Measurements from ENCODE around the gene ITPKB. TPM values are rescaled to one million over a fixed set of nuclear protein-coding genes. Genes with fewer than 3 reads are reported as not detected.

The ITPKB gene
- polyA plus RNA-seq, 1 of the 3 experiments (the other 2 are of a cell fraction): 2.4 TPM

- no peaks in the 10 kb centered on the region for H3K36me3 ChIP-seq (replicated peaks in 1 of 2; ENCODE audit: control insufficient read depth in 1 of 2, insufficient read depth in 2 of 2, low read length in 1 of 2)
- no peaks in the 10 kb centered on the region for H4K20me1 ChIP-seq (ENCODE audit: insufficient read depth)
- H2AFZ ChIP-seq (ENCODE audit: low read depth): no peak overlapping the region
- 91% methylated on average over 13 of the region's 13 CpGs for WGBS (ENCODE audit: low lambda C conversion rate)
- H3K9ac ChIP-seq: no peak overlapping the region
- ChIA-PET POLR2A (no interaction called here), CTCF (interaction anchor here (0.7 kb wide), 1 partner anchor 87 kb away, joined by 3 read pairs; no protein-coding TSS in a partner anchor)
- H3K9me2 ChIP-seq: no peaks in the 10 kb centered on the region
- H3K9me3 ChIP-seq: no peaks in the 10 kb centered on the region
- H3K27ac ChIP-seq (ENCODE audit: low read depth in 2 of 2, low read length in 1 of 2): no peak overlapping the region
- TF ChIP-seq EZH2phosphoT487 (IDR thresholded peaks at IDR 0.05; ENCODE audit: borderline replicate concordance, low read depth): no peak
- no peak for TF ChIP-seq SMC3 (IDR thresholded peaks at IDR 0.05; ENCODE audit: low read depth, low read length)
- no peak for TF ChIP-seq USF1 (IDR thresholded peaks at IDR 0.05; ENCODE audit: borderline replicate concordance, low read depth)
- no peak for TF ChIP-seq TCF12 (IDR thresholded peaks at IDR 0.05)
- TF ChIP-seq IRF3 (IDR thresholded peaks at IDR 0.05; ENCODE audit: low read depth, low read length): no peak
- no peak for TF ChIP-seq CHD2 (IDR thresholded peaks at IDR 0.05; ENCODE audit: low read length, partially characterized antibody)
- no peak for TF ChIP-seq JUND (IDR thresholded peaks at IDR 0.05)
- DNase-seq: no peak
- no peaks in the 10 kb centered on the region for H3F3A ChIP-seq (replicated peaks; ENCODE audit: insufficient read depth)
- H3K79me2 ChIP-seq (ENCODE audit: insufficient read depth): no peaks in the 10 kb centered on the region
- peak overlapping the region; percentile 42; the same call in 1 of the 2 replicates for H3K4me2 ChIP-seq
- no peaks in the 10 kb centered on the region for H3K27me3 ChIP-seq (ENCODE audit: insufficient read depth)
- H3K4me3 ChIP-seq (ENCODE audit: low read depth in 2 of 2, low read length in 1 of 2): no peak overlapping the region
- peaks cover 9 to 10% of the 10 kb centered on the region in 2 experiments; a peak in 2 of 4 replicates for H3K4me1 ChIP-seq (ENCODE audit: control insufficient read depth in 1 of 2, insufficient read depth in 2 of 2, low read depth in 1 of 2, low read length in 1 of 2)
Measured at GRCh38 chr1:226723657-226724532, 15.2 kb downstream of the ITPKB start.

- H2AFZ ChIP-seq (ENCODE audit: low read depth): no peak overlapping the region
- peaks cover 9 to 10% of the 10 kb centered on the region in 2 experiments; a peak in 2 of 4 replicates for H3K4me1 ChIP-seq (ENCODE audit: control insufficient read depth in 1 of 2, insufficient read depth in 2 of 2, low read depth in 1 of 2, low read length in 1 of 2)
- no peaks in the 10 kb centered on the region for H3F3A ChIP-seq (replicated peaks; ENCODE audit: insufficient read depth)
- no peak for DNase-seq
- H3K9me3 ChIP-seq: no peaks in the 10 kb centered on the region
- H3K79me2 ChIP-seq (ENCODE audit: insufficient read depth): no peaks in the 10 kb centered on the region
- POLR2A ChIA-PET: no interaction called here
- CTCF ChIA-PET: interaction anchor here (0.7 kb wide), 1 partner anchor 88 kb away, joined by 3 read pairs; no protein-coding TSS in a partner anchor
- H3K9me2 ChIP-seq: no peaks in the 10 kb centered on the region
- H3K4me2 ChIP-seq: peak overlapping the region; percentile 42; the same call in 1 of the 2 replicates
- H3K4me3 ChIP-seq (ENCODE audit: low read depth in 2 of 2, low read length in 1 of 2): no peak overlapping the region
- 88% methylated on average over 14 of the region's 14 CpGs for WGBS (ENCODE audit: low lambda C conversion rate)
- H3K27ac ChIP-seq (ENCODE audit: low read depth in 2 of 2, low read length in 1 of 2): no peak overlapping the region
- H4K20me1 ChIP-seq (ENCODE audit: insufficient read depth): no peaks in the 10 kb centered on the region
- no peak overlapping the region for H3K9ac ChIP-seq
- H3K36me3 ChIP-seq (replicated peaks in 1 of 2; ENCODE audit: control insufficient read depth in 1 of 2, insufficient read depth in 2 of 2, low read length in 1 of 2): no peaks in the 10 kb centered on the region
- no peaks in the 10 kb centered on the region for H3K27me3 ChIP-seq (ENCODE audit: insufficient read depth)
- TF ChIP-seq GABPA (IDR thresholded peaks at IDR 0.05; ENCODE audit: low read depth): no peak
- no peak for TF ChIP-seq EP300 (IDR thresholded peaks at IDR 0.05; ENCODE audit: borderline replicate concordance in 1 of 2, low read depth in 1 of 2, low read length in 1 of 2)
- no peak for TF ChIP-seq RFX5 (IDR thresholded peaks at IDR 0.05; ENCODE audit: low read length)
- TF ChIP-seq ZBTB33 (IDR thresholded peaks at IDR 0.05; ENCODE audit: borderline replicate concordance, low read depth): no peak
- TF ChIP-seq IRF3 (IDR thresholded peaks at IDR 0.05; ENCODE audit: low read depth, low read length): no peak
- TF ChIP-seq YY1 (IDR thresholded peaks at IDR 0.05; ENCODE audit: low read depth): no peak
- TF ChIP-seq, protein P1, sequence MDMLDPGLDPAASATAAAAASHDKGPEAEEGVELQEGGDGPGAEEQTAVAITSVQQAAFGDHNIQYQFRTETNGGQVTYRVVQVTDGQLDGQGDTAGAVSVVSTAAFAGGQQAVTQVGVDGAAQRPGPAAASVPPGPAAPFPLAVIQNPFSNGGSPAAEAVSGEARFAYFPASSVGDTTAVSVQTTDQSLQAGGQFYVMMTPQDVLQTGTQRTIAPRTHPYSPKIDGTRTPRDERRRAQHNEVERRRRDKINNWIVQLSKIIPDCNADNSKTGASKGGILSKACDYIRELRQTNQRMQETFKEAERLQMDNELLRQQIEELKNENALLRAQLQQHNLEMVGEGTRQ (IDR thresholded peaks at IDR 0.05; ENCODE audit: borderline replicate concordance, low read depth, low read length): no peak
Measured at GRCh38 chr1:226722901-226723656, 16.0 kb downstream of the ITPKB start.
